Measurements from ENCODE around the gene MSI2. TPM values are rescaled to one million over a fixed set of nuclear protein-coding genes. Genes with fewer than 3 reads are reported as not detected.

Gene MSI2
- total RNA-seq, 2 donors from 2014 or later: 30.1 to 41.1 TPM

GRCh38 chr17:57501016-57501415 lies 244.7 kb downstream of the MSI2 start:
- Histone ChIP-seq H3K36me3 (no peaks in the 10 kb centered on the region), H3K4me3 (no peak overlapping the region), H3K27me3 (no peaks in the 10 kb centered on the region), H3K9me3 (no peaks in the 10 kb centered on the region), H3K4me1 (peaks cover 0 to 31% of the 10 kb centered on the region in 2 donors), H3K27ac (no peak overlapping the region)
- DNase-seq (ENCODE audit: low spot score): no peak
- TF ChIP-seq CTCF (IDR thresholded peaks at IDR 0.05): no peak

- no peaks in the 10 kb centered on the region for H3K9me3 ChIP-seq
- peaks cover 0 to 31% of the 10 kb centered on the region in 2 donors for H3K4me1 ChIP-seq
- no peak for TF ChIP-seq CTCF (IDR thresholded peaks at IDR 0.05)
- no peak for DNase-seq (ENCODE audit: low spot score)
- H3K4me3 ChIP-seq: no peak overlapping the region
- no peak overlapping the region for H3K27ac ChIP-seq
- H3K36me3 ChIP-seq: no peaks in the 10 kb centered on the region
- no peaks in the 10 kb centered on the region for H3K27me3 ChIP-seq
These were observed 245.7 kb downstream of the MSI2 start for GRCh38 chr17:57502022-57502421.

GRCh38 chr17:57502811-57503241 lies 246.5 kb downstream of the MSI2 start:
- no peaks in the 10 kb centered on the region for H3K27me3 ChIP-seq
- DNase-seq (ENCODE audit: low spot score): no peak
- TF ChIP-seq CTCF (IDR thresholded peaks at IDR 0.05): no peak

GRCh38 chr17:57504208-57504607 lies 247.9 kb downstream of the MSI2 start:
- no peaks in the 10 kb centered on the region for H3K9me3 ChIP-seq
- no peak for TF ChIP-seq CTCF (IDR thresholded peaks at IDR 0.05)
- DNase-seq (ENCODE audit: low spot score): no peak
- H3K36me3 ChIP-seq: no peaks in the 10 kb centered on the region
- peaks cover 0 to 35% of the 10 kb centered on the region in 2 donors for H3K4me1 ChIP-seq
- H3K4me3 ChIP-seq: no peak overlapping the region
- H3K27ac ChIP-seq: no peak overlapping the region
- H3K27me3 ChIP-seq: no peaks in the 10 kb centered on the region

More at GRCh38 chr17:57502811-57503241, 246.5 kb downstream of the MSI2 start:
- Histone ChIP-seq H3K4me1 (peaks cover 0 to 31% of the 10 kb centered on the region in 2 donors), H3K4me3 (no peak overlapping the region), H3K9me3 (no peaks in the 10 kb centered on the region), H3K36me3 (no peaks in the 10 kb centered on the region), H3K27ac (no peak overlapping the region)

GRCh38 chr17:57505841-57506773 lies 249.8 kb downstream of the MSI2 start:
- no peaks in the 10 kb centered on the region for H3K9me3 ChIP-seq
- TF ChIP-seq CTCF (IDR thresholded peaks at IDR 0.05): no peak
- no peaks in the 10 kb centered on the region for H3K27me3 ChIP-seq
- H3K36me3 ChIP-seq: no peaks in the 10 kb centered on the region
- H3K4me3 ChIP-seq: no peak overlapping the region
- peak overlapping the region; percentile 17 to 68 for H3K27ac ChIP-seq
- DNase-seq (ENCODE audit: low spot score): no peak
- H3K4me1 ChIP-seq: peaks cover 0 to 35% of the 10 kb centered on the region in 2 donors

Measured in right atrium auricular region (tissue), 2 donors.